AG08396 (cell line): ENCODE measurements around the gene PRSS3.
"Not testable (repeated sequence)": the region's sequence is repeated elsewhere in the genome, so short reads cannot be mapped to it uniquely, and the experiment has no call there.

Source experiments
- DNase-seq: peaks from one replicate; pipeline ENCODE4 v3.0.0; 2012; ENCODE audit warnings: low spot score, mixed read lengths

The PRSS3 gene

DNA sequence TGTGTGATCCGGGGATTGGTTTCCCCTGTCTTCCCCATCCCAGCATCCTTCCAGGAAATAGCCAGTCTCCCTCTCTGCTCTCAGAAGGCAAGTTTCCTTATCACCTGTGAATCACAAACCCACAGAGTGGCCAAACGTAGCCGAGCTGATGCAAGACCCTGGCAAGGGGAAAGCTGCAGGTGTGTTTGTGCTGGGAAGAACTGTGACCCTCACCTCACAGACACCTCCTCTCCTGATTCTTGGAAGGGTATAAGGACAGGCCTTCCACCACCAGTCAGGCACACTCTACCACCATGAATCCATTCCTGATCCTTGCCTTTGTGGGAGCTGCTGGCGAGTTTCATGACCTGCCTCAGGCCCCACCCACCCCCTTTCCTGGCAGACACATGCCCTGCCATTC is at the start of gene PRSS3:
Gene PRSS3, plus strand, starts transcription at position 281 of the 400 bp plus-strand sequence. Its CDS starts 13 bp downstream, at position 294.
- DNase-seq, result no peak

DNA sequence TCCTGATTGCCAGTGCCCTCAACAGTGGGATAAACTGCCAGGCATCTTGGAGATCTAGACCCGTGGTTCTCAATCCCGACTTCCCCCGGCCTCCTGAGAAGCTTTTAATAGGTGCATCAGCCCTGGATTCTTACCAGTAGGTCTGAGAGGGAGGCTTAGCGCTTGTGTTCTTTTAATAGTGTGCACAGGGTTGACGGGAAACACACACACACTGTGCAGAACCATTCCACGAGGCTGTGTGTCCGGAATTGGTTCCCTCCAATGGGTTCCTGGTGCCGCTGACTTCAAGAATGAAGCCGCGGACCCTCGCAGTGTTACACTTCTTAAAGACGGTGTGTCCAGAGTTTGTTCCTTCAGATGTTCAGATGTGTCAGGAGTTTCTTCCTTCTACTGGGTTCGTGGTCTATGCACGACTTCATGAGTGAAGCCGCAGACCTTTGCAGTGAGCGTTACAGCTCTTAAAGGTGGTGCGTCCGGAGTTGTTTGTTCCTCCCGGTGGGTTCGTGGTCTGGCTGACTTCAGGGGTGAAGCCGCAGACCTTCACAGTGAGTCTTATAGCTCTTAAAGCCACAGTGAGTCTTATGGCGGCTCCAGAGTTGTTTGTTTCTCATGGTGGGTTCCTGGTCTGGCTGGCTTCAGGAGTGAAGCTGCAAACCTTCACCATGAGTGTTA is 46.6 kb upstream of the PRSS3 start:
- DNase-seq, result no peak

DNA sequence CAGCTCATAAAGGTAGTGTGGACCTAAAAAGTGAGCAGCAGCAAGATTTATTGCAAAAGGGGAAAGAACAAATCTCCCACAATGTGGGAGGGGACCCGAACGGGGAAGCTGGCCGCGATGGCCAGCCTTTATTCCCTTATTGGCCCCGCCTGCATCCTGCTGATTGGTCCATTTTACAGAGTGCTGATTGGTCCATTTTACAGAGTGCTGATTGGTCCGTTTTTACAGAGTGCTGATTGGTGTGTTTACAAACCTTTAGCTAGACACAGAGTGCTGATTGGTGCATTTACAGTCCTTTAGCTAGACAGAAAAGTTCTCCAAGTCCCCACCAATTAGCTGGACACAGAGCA is 46.1 kb upstream of the PRSS3 start:
- not testable (repeated sequence) for DNase-seq

DNA sequence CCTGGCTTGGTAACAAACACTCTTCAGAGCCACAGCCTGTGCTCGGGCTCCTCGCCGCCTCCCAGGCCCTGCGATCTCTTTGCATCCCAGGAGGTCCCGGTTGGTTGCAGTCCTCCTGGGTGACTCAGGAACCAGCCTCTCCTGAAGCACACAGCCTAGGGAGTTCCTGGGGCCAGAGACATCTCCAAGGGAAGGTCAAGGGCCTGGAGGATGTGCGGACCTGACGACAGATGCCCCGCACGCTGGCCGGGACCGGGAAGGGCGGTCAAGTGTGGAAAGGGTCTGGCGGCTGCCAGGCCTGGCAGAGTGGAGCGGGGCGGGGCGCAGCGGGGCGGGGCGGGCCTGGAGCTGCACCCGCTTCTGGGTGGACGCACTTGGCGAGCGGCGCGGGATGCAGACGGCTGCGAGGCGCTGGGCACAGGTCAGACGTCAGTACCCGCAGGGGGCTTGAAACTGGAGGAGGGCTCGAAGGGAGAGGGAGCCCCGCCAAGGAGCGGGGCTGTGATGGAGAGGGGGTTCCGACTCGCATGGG is 45.0 kb upstream of the PRSS3 start:
- DNase-seq, result peak; percentile 50

DNA sequence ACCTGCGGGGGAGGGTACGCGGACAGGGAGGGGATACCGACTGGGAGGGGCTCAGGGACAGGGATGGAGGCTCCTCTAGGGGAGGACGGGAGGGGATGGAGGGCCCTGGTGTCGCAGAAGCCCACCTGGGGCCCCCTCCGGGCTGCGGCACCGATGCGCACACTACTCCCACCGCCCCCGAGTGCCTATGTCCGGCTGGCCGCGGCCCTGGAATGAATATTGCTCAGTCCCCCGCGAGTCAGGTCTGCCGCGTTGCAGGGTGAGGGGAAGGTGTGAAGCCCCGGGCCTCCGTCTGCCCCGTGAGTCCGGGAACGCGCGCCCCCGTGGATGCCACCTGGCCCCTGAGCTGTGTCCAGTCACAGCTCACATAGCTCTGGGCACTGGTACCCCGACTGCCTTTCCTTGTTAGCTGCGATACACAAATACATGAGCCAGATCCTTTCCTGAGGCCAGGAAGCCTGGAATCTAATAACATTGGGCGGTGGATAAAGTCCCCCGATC is 44.5 kb upstream of the PRSS3 start:
- peak; percentile 12 for DNase-seq

DNA sequence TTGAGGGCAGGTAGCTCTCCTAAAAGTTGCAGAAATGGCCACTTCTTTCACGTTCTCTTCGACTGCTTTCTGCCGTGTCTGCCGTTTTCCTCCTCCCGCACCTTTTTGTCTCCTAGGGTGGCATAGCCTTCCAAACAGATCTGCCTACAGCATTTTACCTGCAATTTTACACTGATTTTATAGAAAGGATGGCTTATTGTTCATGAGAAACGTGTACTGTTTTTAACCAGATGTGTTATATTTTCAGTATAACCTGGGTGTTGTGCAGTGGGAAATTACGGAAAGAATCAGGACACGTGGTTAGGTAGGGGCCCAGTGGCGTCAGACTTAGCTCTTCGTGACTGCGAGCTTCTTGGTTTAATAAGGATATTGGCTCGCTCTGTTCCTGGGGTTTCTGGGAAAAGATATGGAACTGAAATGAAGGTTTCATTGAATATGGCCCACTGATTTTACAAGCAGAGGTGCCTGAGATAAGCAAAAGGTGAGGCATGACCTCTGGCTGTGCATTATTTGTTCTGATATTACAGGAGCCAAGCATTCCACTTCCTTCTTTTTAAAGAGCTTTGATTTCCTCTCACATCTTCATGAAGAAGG is 43.7 kb upstream of the PRSS3 start:
- no peak for DNase-seq

DNA sequence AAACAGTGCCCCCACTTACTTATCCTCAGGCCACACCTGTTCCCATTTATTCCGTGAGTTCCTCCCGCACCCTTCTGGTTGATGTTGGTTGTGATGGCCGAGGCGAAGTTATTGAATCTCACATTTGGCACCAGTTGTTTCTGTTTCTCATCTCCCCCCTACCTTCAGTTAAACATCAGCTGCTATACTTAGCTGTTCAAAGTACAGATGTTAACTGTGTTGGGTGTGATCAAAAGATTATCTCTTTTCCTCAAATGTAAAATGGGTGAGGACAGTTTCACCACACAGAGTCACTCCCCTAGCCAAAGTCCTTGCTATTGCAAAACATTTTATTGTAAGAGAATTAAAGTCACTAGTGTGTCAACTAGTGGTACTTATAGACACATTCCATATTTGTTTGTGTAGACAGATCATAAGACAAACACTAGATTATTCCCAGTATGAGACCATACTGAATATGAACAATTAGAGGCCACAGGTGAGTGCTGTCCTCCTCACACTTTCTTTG is 43.2 kb upstream of the PRSS3 start:
- DNase-seq, result no peak

DNA sequence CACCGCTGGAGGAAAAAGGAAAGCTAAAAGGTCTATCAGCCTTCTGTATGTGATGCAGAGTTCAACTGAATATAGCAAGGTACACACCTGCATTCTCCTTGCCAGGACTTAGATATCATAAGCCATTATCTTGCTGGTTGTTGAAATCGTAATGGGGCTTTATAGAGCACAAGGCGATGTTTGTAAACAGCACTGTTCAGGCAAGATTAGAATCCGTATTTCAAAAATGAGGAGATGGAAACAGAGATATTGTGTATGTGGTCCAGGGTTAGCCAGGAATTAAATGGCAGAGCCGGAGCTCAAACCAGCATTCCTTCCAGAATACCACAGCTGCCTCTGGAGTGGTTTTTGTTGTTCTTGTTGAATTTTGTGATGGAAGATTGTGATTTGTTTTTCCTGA is 42.6 kb upstream of the PRSS3 start:
- not testable (repeated sequence) for DNase-seq

DNA sequence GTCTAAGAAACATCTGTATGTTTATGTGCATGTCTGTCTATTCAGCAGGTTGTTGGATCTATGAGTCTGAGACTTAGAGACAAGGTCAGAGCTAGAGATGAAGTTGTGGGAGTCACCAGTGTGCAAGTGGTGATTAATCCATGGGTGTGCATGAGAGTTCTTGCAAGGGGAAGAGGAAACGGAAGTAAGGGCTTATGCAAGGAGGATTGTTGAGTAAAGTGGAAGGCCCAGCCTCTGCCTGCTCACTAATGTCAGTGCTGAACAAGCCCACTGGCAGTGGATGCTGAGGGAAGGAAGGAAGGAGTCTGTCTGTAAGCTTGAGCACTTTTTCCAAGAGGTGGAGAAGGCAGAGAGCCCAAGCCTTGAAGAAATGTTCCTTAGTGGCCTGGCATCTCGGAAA is 35.7 kb upstream of the PRSS3 start:
- not testable (repeated sequence) for DNase-seq

DNA sequence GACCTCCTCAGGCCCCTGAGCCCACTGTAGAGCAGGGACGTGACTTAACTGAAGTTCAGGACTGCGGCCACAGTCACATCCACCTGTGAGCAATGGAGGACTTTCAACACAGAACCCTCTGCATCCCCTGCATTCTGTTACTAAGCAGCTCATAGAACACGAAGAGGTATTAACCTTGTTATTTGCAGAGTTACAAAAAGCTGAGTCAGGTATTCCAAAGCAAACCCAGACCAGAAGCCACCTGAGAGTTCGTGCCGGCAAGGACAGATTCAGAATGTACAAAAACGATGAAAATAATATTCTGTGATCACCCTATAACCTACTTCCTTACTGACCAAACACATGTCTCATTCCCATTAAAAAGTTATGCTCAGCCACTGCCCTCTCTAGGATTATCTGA is 33.0 kb upstream of the PRSS3 start:
- no peak for DNase-seq

DNA sequence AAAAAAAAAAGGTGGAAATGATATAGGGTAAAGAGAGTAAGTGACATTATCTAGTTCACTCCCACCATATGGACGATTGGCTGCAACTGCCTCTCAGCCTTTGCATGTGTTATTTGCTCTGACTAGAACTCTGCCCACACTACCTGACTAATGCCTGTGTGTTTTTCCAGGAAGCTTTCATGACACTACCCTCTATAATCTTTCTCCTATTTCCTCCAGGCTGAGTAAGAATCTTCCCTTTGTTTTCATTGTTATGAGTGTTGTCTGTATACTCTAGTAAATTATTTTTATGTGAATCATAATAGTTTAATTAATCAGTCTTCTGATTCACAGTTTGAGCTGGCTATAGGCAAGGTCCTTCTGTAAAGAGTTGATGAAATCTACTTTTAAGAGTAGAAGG is 31.7 kb upstream of the PRSS3 start:
- DNase-seq, result not testable (repeated sequence)

DNA sequence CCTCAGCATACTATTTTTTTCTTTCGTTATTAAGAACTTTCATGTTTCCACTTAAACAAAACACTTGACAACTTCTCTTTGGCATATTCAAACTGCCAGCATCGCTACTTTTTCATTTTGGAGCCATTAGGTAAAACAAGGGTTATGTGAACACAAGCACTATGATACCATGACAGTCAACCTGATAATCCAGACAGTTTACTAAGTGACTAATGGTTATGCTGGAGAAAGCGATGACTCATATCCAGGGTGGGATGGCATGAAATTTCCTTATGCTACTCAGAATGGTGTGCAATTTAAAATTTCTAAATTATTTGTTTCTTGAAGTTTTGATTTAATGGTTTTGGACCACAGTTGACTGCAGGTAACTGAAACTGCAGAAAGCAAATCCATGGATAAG is 29.9 kb upstream of the PRSS3 start:
- DNase-seq, result no peak

DNA sequence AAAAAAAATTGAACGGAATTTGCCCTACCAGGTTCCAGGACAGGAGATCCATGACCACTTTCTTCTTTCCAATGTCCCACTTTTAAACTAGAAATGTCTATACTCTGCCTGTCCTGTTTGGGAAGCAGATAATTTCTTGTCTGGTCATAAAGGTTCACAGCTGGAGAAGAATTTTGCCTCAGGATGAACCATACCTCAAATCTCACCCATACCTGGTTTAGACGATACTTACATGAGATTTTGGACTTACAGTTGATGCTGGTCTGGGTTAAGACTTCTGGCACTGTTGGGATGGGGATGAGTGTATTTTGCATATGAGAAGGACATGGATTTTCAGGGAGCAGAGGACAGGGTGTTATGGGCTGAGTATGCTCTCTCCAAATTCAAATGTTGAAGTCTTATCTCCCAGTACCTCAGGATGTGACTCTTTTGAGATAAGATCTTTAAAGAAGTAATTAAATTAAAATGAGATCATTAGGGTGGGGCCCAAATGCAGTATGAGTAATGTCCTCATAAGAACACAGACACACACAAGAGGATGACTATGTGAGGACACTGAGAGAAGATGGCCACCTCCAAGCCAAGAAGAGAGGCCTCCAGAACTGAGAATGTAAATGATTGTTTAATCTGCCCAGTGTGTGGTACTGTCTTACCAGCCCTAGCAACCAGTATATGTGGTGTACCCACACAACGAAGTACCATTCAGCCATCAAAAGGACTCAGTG is 25.0 kb upstream of the PRSS3 start:
- not testable (repeated sequence) for DNase-seq

DNA sequence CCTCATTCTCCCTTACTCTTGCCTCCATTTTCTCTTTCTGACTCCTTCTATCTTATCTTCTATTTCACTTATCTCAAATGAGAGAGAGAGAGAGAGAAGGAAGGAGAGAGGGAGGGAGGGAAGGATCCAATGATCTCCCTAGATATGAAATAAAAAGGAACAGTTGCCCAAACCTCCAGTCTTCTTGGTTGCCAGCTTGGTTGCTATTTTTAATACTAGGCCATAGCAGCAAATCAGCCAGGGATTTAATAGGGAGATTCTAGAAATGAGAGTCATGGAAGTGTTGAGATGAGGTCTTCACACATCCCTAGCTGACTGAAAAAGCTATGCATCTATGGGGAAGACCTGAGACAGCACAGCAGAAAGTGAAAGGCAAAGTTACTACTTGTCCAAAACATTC is 22.2 kb upstream of the PRSS3 start:
- DNase-seq, result not testable (repeated sequence)

DNA sequence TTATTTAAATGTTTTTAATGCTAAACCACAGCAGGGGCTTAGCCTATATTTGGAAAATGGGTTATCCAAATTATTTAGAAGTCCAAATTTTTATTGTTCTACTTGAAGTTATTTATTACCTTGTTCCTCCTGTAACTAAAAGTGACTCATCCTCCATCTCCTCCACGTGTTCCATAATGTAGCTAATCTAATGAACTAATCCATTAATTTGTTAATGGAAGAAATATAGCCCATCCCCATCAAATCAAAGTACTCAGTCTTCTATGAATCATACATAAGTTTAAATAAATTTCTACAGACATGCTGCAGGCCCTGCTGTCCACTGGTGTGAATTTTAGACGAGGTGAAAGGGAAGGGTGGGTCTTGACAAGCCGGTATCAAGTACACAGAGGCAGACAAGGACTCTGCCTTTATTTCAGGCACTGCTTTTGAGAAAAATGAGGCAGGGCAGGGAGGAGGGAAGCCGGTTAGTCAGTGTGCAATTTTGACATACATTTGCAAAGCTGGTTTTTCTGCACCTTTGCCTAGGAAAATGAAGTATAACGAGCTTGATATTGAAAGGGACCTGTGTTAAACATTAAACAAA is 21.2 kb upstream of the PRSS3 start:
- not testable (repeated sequence) for DNase-seq

DNA sequence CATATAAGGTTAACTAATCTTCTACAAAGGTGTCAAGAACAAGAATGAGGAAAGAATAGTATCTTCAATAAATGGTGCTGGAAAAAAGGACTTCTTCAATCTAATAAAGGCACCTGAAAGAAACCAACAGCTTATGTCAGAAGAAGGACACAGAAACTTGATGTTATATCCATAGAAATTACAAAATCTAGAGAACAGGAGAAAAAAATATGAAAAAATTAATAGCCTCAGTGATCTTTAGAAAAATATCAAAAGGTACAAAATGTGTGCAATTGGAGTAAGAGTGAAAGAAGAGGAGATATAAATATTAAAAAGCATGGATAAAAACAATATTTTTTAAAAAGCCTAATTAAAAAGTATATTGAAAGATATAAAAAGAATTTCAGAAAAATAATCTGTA is 18.8 kb upstream of the PRSS3 start:
- no peak for DNase-seq

DNA sequence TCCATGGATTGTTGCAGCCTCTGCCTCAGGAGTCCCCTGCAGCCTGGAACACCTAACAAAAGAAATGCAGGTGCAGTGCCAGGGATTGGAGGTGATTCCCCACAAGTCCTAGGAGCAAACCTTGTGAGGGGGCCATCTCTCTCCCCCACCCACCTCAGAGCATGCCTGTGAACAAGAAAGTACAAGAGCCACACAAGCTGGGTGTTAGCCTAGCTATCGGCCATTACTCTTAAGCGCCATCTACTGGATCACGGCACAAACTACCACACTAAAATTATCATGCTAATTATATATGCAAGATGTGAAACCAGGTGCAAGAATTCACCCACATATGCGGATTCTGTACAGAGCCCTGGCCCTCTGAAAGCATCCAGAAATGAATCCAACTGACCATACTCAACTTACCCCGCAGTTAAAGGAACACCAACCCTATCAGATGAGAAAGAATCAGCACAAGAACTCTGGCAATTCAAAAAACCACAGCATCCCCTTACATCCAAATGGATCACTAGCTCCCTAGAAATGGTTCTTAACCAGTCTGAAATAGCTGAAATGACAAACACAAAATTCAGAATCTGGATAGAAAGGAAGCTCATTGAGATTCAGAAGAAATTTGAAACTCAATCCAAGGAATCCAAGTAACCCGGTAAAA is 16.5 kb upstream of the PRSS3 start:
- peak; percentile 52 for DNase-seq

DNA sequence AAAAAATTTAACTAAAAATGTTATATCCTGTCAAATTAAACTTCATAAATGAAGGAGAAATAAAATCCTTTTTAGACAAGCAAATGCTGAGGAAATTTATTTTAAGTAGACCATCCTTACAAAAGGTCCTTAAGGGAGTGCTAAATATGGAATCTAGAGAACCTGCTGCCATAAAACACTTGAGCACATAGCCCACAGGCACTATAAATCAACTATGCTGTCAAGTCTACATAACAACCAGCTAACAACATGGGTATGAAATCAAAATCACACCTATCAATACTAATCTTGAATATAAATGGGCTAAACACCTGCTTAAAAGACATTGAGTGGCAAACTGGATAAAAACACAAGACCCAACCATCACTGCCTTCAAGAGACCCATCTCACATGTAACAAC is 15.1 kb upstream of the PRSS3 start:
- DNase-seq, result no peak

DNA sequence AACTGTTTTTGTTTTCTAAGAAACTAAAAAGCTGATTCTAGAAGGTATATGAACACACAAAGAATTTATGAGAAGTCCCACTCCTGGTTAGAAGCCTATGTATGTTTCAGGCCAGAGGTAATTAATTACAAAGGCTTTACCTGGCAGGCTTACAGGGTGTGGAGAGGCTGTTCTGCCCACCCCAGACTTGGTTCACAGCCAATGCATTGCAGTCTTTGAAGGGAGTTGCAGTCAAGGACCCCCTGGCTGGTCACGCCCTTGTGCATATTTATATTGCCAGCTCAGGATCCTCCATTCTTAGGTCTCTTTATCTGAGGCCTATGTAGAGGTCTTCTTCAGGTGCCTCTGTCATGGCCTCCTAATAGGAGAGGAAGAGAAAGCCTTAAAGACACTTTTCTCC is 13.6 kb upstream of the PRSS3 start:
- DNase-seq, result no peak

DNA sequence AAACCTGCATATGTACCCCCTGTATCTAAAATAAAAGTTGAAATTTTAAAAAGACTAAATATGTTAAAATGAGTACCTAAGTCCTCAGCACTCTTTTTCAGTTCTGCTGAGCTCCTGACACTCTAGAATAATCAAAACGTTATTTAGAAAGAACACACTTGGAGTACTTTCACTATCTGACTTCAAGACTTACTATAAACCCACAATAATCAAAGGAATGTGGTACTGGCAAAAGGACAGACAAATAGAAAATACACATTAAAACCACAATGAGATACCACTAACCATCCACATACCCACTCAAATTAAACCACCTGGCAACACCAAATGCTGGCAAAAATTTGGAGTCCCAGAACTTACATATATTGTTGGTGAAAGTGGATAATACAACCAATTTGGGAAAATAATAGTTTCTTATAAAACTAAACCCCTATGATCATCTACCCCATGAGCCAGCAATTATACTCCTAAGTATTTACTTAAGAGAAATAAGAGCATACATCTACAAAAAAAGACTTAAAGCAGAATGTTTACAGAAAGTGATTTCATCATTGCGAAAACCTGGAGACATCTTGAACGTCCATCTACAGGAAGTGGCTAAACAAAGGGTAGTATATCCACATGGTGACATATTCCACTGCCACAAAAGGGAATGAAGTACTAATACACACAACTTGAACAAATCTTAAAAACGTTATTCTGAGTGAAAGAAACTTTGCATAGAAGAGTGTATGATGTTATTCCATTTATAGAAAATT is 12.8 kb upstream of the PRSS3 start:
- no peak for DNase-seq

DNA sequence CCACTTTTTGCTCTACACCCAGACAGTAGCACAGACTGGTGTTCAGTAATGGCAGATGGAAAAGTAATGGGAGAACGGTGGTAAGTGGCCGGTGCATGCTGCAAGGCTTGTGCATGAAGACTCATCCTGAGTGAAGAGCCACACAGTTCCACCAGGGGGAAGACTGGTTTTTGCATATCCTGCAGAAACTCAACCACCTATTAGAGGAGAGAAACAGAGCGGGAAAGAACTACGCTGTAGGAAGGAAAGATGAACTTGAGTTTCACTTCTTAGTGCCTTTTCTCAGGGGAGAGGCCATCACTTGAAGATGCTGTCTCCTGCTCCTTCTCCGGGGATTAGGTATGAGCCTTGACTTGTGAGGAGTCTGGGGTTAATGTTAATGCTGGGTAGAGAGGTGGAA is 9.4 kb upstream of the PRSS3 start:
- no peak for DNase-seq
